Neural progenitor cell (in vitro differentiated cells): ENCODE measurements around the gene SIL1. TPM values are rescaled to one million over a fixed set of nuclear protein-coding genes. Genes with fewer than 3 reads are reported as not detected.
A peak's percentile ranks its signal among the peaks of the same experiment; 100 is the strongest.

Source experiments
- DNase-seq: peaks from one replicate; pipeline ENCODE4 v3.0.0-alpha.2; 2016; ENCODE audit warnings: low spot score
- H2AFZ ChIP-seq: fragments of 200-600 bp; sonication (generic); replicated peaks from 2 replicates; pipeline ENCODE4 v1.6.1; 2016; ENCODE audit warnings: antibody characterized with exemption
- H3F3A ChIP-seq: fragments of 200-600 bp; sonication (generic); 2 replicates; pipeline ENCODE4 v1.6.1; 2016; ENCODE audit warnings: antibody characterized with exemption, low read depth
- H3K27ac ChIP-seq: fragments of 200-600 bp; sonication (generic); 2 replicates; pipeline ENCODE4 v1.5.1; 2016; ENCODE audit warnings: mild to moderate bottlenecking
- H3K27me3 ChIP-seq: fragments of 200-600 bp; sonication (generic); 2 replicates; pipeline ENCODE4 v1.6.1; 2016; ENCODE audit warnings: mild to moderate bottlenecking, moderate library complexity
- H3K36me3 ChIP-seq: fragments of 200-600 bp; sonication (generic); 2 replicates; pipeline ENCODE4 v1.5.1; 2016
- H3K4me1 ChIP-seq: fragments of 200-600 bp; sonication (generic); 2 replicates; pipeline ENCODE4 v1.6.1; 2016; ENCODE audit warnings: mixed run types
- H3K4me2 ChIP-seq: fragments of 200-600 bp; sonication (generic); 2 replicates; pipeline ENCODE4 v1.6.1; 2016
- H3K4me3 ChIP-seq: fragments of 200-600 bp; sonication (generic); 2 replicates; pipeline ENCODE4 v1.5.1; 2016
- H3K79me2 ChIP-seq: fragments of 200-600 bp; sonication (generic); 2 replicates; pipeline ENCODE4 v1.6.1; 2016; ENCODE audit warnings: low read depth
- H3K9ac ChIP-seq: fragments of 200-600 bp; sonication (generic); 2 replicates; pipeline ENCODE4 v1.6.1; 2016
- H3K9me3 ChIP-seq: fragments of 200-600 bp; sonication (generic); 2 replicates; pipeline ENCODE4 v1.5.1; 2016; ENCODE audit warnings: low read depth
- H4K20me1 ChIP-seq: fragments of 200-600 bp; sonication (generic); 2 replicates; pipeline ENCODE4 v1.6.1; 2016; ENCODE audit warnings: low read depth
- H3K27ac Mint-ChIP-seq: 3 replicates; pipeline ENCODE4 v1.8.0; 2021; ENCODE audit warnings: mixed read lengths
- H3K27me3 Mint-ChIP-seq: 2 replicates; pipeline ENCODE4 v1.8.0; 2022; ENCODE audit warnings: low read depth, mild to moderate bottlenecking, inconsistent platforms, moderate library complexity, mixed read lengths; ENCODE audit not compliant: insufficient read depth
- H3K36me3 Mint-ChIP-seq: 3 replicates; pipeline ENCODE4 v1.8.0; 2021; ENCODE audit warnings: mixed read lengths
- H3K4me1 Mint-ChIP-seq: 3 replicates; pipeline ENCODE4 v1.8.0; 2021; ENCODE audit warnings: mixed read lengths
- H3K4me3 Mint-ChIP-seq: 3 replicates; pipeline ENCODE4 v1.8.0; 2021; ENCODE audit warnings: mild to moderate bottlenecking, moderate library complexity, mixed read lengths
- H3K9me3 Mint-ChIP-seq: 3 replicates; pipeline ENCODE4 v1.8.0; 2020; ENCODE audit warnings: mixed read lengths
- CTCF ChIP-seq: fragments of 200-600 bp; sonication (generic); IDR thresholded peaks from 2 replicates; pipeline ENCODE4 v1.5.1; 2017; ENCODE audit warnings: antibody characterized with exemption, mild to moderate bottlenecking
- EZH2 ChIP-seq: fragments of 200-600 bp; sonication (generic); IDR thresholded peaks from 2 replicates; pipeline ENCODE4 v1.6.1; 2017; ENCODE audit warnings: antibody characterized with exemption, mild to moderate bottlenecking, moderate library complexity
- EZH2phosphoT487 ChIP-seq: fragments of 200-600 bp; sonication (generic); IDR thresholded peaks from 2 replicates; pipeline ENCODE4 v1.6.1; 2017; ENCODE audit warnings: antibody characterized with exemption
- total RNA-seq: library from RNA; depleted of rRNA; stranded (reverse); fragments of >200 nt; gene quantifications from 2 replicates; pipeline ENCODE4 v1.2.3, GENCODE V29; 2015; ENCODE audit warnings: low replicate concordance

The SIL1 gene
- total RNA-seq, 1 donor from 2014 or later, result 5.5 TPM

GRCh38 chr5:138930371-138931097 is 267.6 kb downstream of the SIL1 start:
- Mint-ChIP-seq H3K9me3 (no peaks in the 10 kb centered on the region), H3K27me3 (peaks cover 9% of the 10 kb centered on the region), H3K36me3 (peaks cover 56% of the 10 kb centered on the region), H3K27ac (no peak overlapping the region), H3K4me3 (no peak overlapping the region), H3K4me1 (peaks cover 5% of the 10 kb centered on the region)
- Histone ChIP-seq H2AFZ (no peak overlapping the region), H3K79me2 (no peaks in the 10 kb centered on the region), H3K9me3 (no peaks in the 10 kb centered on the region), H4K20me1 (peaks cover 14% of the 10 kb centered on the region), H3K4me3 (no peak overlapping the region), H3K36me3 (no peaks in the 10 kb centered on the region), H3K4me1 (no peaks in the 10 kb centered on the region), H3K27me3 (no peaks in the 10 kb centered on the region), H3K27ac (no peak overlapping the region), H3F3A (no peaks in the 10 kb centered on the region), H3K9ac (no peak overlapping the region), H3K4me2 (no peak overlapping the region)
- DNase-seq, result no peak
- TF ChIP-seq CTCF (no peak), EZH2phosphoT487 (no peak)

- Histone ChIP-seq H3K27me3 (no peaks in the 10 kb centered on the region), H2AFZ (no peak overlapping the region), H3K79me2 (no peaks in the 10 kb centered on the region), H3F3A (no peaks in the 10 kb centered on the region), H3K4me3 (no peak overlapping the region), H3K4me1 (no peaks in the 10 kb centered on the region), H3K36me3 (no peaks in the 10 kb centered on the region), H3K9me3 (no peaks in the 10 kb centered on the region), H3K27ac (no peak overlapping the region), H4K20me1 (peaks cover 17% of the 10 kb centered on the region), H3K9ac (no peak overlapping the region), H3K4me2 (no peak overlapping the region)
- Mint-ChIP-seq H3K27me3 (peaks cover 9% of the 10 kb centered on the region), H3K27ac (peak overlapping the region; percentile 81), H3K9me3 (no peaks in the 10 kb centered on the region), H3K4me3 (no peak overlapping the region), H3K4me1 (peaks cover 5% of the 10 kb centered on the region), H3K36me3 (peaks cover 58% of the 10 kb centered on the region)
- no peak for TF ChIP-seq EZH2
- no peak for TF ChIP-seq CTCF
- TF ChIP-seq EZH2phosphoT487, result no peak
- no peak for DNase-seq
Observed at GRCh38 chr5:138929571-138929955, 268.6 kb downstream of the SIL1 start.

- peaks cover 58% of the 10 kb centered on the region for H3K36me3 Mint-ChIP-seq
- no peak overlapping the region for H3K27ac ChIP-seq
- no peak for DNase-seq
- H3K27ac Mint-ChIP-seq, result no peak overlapping the region
- H4K20me1 ChIP-seq, result peaks cover 17% of the 10 kb centered on the region
- no peak overlapping the region for H3K4me2 ChIP-seq
- no peaks in the 10 kb centered on the region for H3K79me2 ChIP-seq
- no peaks in the 10 kb centered on the region for H3K4me1 ChIP-seq
- no peaks in the 10 kb centered on the region for H3F3A ChIP-seq
- no peak overlapping the region for H3K4me3 Mint-ChIP-seq
- H3K36me3 ChIP-seq, result no peaks in the 10 kb centered on the region
- H3K9me3 Mint-ChIP-seq, result no peaks in the 10 kb centered on the region
- no peak for TF ChIP-seq CTCF
- TF ChIP-seq EZH2, result no peak
- no peak for TF ChIP-seq EZH2phosphoT487
- no peak overlapping the region for H3K4me3 ChIP-seq
- H3K4me1 Mint-ChIP-seq, result peaks cover 5% of the 10 kb centered on the region
- H3K9me3 ChIP-seq, result no peaks in the 10 kb centered on the region
- H3K27me3 ChIP-seq, result no peaks in the 10 kb centered on the region
- H3K9ac ChIP-seq, result no peak overlapping the region
- H2AFZ ChIP-seq, result no peak overlapping the region
- H3K27me3 Mint-ChIP-seq, result peaks cover 5% of the 10 kb centered on the region
Observed at GRCh38 chr5:138927979-138928378, 270.2 kb downstream of the SIL1 start.
